Hematopoietic multipotent progenitor cell treated with erythropoietin and hydrocortisone succinate and interleukin-3 and kit ligand, for 4 days (in vitro differentiated cells): Measurements from ENCODE around the gene SYT2.
"Not testable (repeated sequence)": the region's sequence is repeated elsewhere in the genome, so short reads cannot be mapped to it uniquely, and the experiment has no call there.

Experiments
- DNase-seq: peaks from one replicate; pipeline ENCODE4 v3.0.0-alpha.2; 2015

Gene SYT2

DNA sequence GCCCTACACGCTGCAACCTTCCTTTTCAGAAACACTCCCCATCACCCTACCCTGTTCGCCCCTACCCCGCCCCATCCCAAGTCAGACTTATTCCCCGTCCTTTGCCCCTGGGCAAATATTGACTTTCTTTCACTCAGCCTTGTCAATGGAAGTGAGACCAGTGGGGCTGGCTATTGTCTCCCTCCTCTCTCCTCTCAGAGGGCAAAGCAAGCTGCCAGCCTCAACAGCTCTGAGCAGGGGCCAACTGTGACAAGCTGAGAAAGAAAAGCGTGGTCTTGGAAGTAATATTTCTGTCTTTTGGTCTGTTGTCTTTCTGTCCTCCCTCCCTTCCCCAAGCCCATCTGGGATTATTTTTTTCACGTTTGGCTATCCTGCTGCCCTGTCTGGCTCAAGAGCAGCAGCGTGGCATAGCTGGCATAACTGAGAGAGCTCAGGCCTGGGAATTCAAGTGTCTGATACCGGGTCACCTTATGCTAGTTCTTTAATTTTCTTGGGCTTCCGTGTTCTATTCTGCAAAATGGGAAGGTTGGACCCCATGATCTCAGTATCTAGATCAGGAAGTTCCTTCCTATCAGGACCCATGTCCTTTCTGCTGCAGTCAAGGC is 71.5 kb downstream of the SYT2 start:
- DNase-seq: not testable (repeated sequence)

DNA sequence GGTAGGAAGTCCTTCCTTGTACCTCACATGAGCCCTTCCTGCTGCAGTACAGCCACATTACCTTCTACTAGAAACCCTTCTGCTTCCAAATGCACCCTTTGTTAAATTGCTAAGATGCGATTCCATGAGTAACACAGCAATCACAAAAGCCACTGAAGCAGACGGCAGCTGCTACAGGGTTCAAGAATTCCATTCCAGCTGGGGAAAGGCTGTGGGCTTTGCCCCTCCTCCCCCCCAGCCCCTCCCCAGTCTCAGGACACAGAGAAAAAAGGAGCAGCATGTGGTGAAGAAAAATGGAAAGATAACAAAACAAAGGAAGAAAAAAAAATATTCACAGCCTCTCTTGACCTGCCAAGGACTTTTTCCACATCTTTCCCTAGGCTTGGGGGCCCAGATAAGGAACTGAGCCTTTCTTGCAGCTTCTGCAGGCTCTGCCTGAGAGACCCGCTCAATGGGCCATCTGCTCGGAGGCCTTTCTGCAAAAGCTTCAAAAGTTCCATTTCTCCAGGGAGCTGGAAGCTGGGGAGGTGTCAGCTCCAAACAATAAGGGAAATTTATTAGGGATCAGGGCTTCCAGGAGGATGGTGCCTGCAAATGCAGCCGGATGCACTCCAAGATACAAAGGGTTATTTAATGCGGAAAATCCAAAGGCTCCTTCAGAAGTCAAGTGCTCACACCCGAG is 72.1 kb downstream of the SYT2 start:
- DNase-seq: no peak

DNA sequence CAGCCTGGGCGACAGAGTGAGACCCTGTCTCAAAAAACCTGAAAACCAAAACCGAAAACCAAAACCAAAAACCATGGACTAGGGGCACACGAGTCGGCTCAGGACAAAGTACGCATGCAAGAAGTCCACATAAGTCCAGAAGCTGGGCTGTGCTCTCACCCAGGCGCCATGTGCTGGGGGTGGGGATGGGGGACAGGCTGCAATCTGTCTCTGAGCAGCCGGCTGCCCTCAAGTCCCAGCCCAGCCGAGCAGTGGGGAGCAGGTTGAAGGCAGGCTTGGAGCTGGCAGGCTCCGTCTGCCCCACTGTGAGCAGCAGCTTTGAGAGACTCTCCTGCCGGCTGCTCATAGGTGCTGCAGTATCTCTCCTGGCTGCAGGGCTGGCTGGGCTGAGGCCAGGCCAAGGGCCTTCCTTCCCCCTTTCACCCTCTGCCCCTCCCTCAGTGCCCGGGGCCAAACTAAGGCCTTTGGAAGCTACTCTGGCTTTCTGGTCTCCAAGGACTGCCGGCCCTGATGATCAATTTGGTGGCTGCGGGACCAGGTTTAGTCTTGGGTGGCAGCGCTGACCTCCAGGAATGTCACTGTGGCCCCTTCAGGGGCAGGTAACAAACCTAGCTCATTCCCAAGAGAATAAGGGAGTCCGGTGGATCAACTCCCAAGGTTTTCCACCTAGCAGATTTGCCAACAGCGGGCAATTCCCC is 72.8 kb downstream of the SYT2 start:
- not testable (repeated sequence) for DNase-seq

DNA sequence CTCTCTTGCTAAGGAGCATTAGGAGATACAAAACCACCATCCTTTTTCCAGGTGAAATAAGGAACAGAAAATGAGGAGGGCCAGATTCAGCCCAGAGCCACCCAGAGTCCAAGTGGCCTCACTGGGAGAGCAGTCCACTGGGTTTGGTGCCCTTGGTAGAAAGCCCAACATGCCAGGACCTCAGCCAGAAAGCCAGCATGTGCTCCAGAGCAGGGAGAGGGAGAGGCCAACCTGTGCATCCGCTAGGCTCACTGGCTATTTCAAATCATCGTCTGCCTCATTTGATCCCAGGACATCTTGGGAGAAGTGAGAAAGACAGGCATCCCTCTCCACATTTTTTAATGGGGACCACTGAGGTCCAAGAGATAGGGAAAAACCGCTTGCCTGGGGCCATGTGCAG is 74.1 kb downstream of the SYT2 start:
- not testable (repeated sequence) for DNase-seq

DNA sequence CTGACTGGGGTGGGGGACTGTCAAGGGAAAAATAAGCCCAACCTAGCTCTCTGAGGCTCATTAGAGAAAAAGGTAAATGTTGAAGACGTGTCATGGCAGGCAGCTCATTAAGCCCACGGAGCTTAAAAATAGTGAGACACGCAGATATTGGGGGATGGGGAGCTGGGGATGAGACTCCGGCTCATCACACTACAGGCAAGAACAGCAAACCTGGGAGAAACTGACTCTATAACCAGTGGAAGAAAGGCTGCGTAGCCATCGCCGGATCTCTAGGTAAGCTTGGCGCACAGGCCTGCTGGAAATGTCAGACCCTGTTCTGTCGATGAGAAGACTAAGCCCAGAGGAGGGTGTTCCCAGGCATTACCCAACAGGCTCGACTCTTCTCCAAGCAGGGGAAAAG is 78.0 kb downstream of the SYT2 start:
- no peak for DNase-seq

DNA sequence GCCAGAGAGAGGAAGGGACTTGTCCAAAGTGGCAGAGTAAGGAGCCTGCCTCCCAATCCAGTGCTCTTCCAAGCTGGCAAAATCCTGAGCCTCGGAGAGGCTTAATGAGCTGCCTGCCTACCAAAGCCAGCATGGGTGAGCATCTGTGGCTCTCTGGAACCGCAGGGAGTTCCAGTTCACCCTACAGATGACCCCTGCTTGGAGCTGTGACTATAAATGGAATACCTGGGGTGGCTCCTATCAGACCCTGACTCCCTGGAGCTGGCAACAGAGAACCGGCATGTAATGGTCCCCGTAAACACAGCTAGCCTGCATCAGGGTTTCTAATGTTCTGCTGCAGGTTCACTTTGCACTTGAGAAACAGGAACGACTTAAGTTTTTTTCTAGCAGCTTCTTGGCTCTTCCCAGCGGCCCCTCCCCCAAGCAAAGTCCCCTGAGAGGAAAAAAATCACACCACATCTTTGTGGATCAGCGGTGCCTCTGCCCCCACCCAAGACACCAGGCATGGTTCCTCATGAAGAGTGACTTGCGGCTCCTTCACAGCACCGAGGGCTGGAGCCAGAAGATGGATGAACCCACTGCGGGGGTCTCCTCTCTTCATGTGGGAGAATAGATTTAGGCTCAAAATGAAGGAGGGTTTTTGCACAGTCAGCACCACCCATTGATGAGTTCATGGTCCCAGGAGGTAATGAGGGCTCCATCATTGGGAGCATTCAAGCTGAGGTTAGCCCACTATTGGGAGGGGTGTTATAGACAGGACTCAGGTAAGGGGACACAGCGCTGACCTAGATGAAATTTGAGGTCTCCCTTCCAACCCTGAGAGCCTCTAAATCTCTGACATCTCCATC is 79.0 kb downstream of the SYT2 start:
- DNase-seq: no peak

- no peak for DNase-seq
These were observed 79.7 kb downstream of the SYT2 start for GRCh38 chr1:202630541-202630940.

- DNase-seq: not testable (repeated sequence)
These were observed 80.2 kb downstream of the SYT2 start for GRCh38 chr1:202630096-202630495.

GRCh38 chr1:202629257-202629811 is 80.9 kb downstream of the SYT2 start:
- peak; percentile 75 for DNase-seq

- DNase-seq: no peak
These were observed 81.5 kb downstream of the SYT2 start for GRCh38 chr1:202628646-202629215.

DNA sequence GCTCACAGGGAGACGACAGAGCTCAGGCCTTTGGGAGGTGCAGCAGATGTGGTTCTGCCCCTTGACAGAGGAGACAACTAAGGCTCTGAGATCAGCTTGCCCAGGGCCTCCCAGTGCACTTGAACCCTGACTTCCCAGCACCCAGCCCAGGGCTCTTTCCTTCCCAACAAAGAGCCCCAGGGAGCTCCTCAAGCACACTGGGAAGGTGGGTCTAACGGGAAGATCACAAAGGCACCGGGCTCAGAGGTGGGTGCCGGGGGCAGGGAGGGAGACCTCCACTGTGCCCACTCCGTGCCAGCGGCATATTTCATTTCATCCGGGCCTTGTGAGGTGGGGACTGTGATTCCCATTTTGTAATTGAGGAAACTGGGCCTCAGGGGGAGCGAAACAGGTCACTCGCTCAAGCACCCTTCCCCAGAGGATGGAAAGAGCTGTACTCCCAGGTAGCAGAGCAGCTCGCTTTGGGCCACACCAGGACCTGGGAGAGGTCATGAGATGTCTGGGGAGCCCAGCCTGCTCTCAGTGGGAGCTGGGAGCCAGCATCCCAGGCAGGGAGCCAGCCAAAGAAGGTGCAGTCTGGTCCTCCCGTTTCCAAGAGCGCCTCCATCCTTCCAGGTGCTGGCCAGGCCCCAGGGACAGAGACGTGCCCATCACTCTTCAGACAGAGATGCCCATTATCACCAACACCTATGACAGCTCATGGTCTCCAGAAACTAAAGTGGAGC is 82.3 kb downstream of the SYT2 start:
- no peak for DNase-seq

DNA sequence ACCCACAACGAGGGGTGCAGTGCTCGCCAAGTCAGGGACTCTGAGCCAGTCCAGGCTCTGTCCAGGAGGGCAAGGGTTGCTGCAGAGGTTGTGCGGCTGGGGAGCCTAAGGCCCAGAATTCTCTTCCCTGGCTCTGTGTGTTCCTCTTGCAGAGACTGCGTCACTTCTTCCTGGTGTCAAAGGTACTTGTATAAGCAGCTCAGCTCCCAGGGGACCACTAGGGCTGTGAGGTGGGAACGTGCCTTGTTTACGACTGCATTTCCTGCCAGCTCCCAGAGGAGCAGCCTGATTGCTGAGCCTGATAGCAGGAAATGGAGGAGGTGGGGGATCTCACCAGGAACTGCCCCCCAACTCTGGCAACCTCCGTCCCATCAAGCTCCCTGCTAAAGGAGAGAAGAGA is 83.2 kb downstream of the SYT2 start:
- not testable (repeated sequence) for DNase-seq

- peak; percentile 90 for DNase-seq
These were observed 84.6 kb downstream of the SYT2 start for GRCh38 chr1:202625416-202626360.

- no peak for DNase-seq
These were observed 85.5 kb downstream of the SYT2 start for GRCh38 chr1:202624781-202625108.

- no peak for DNase-seq
These were observed 86.0 kb downstream of the SYT2 start for GRCh38 chr1:202624088-202624780.

- DNase-seq: not testable (repeated sequence)
These were observed 86.8 kb downstream of the SYT2 start for GRCh38 chr1:202623476-202623875.

DNA sequence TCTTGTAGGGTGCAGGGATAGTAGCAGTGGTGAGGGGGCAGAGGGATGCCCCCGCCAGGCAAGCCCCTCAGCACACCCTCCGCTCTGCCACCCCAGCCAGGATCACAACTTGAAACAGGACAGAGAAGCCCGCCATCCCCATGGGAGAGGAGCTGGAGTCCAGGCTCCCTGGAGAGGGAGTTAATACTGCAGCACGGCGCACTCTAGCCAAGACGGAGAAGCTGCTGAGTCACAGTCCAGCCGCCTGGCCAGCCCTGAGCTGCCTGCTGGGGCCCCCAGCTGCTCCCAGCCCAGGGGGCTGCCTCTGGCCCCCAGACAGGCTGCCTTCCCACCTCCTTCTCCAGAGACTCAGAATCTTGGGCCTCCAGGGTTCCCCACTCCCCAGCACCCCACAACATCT is 87.2 kb downstream of the SYT2 start:
- DNase-seq: no peak

DNA sequence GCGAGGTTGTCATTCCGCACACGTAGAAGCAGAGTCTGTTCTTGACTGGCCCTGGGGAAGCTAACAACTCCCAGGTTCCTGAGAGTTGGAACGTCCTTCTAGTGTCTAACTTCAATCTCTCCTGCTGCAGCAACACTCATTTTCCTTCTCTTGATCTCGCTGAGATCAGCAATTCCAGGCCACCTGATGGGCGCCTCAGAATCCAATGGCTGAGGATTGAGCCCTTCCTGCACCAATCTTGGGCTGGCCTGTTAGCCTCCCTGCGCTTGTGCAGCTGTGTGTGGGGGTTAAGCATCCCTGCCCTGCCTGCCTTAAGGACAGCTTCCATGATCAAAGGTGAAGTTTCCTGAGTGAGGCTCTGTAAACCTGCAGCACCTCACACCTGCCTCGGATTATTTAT is 87.9 kb downstream of the SYT2 start:
- no peak for DNase-seq

- no peak for DNase-seq
These were observed 88.8 kb downstream of the SYT2 start for GRCh38 chr1:202621446-202621845.

GRCh38 chr1:202620036-202620435 is 90.2 kb downstream of the SYT2 start:
- DNase-seq: not testable (repeated sequence)
